ENCODE results near the gene HDAC7. TPM values are rescaled to one million over a fixed set of nuclear protein-coding genes. Genes with fewer than 3 reads are reported as not detected.

The HDAC7 gene
- total RNA-seq, 1 donor, result 47.9 TPM

- DNase-seq (ENCODE audit: low read depth), result no peak
- TF ChIP-seq CTCF (IDR thresholded peaks at IDR 0.05; ENCODE audit: insufficient read depth, low read depth, low read length), result no peak
Observed at GRCh38 chr12:47829584-47829983, 9.9 kb upstream of the HDAC7 start.

GRCh38 chr12:47828976-47829482, 9.3 kb upstream of the HDAC7 start:
- no peak for TF ChIP-seq CTCF (IDR thresholded peaks at IDR 0.05; ENCODE audit: insufficient read depth, low read depth, low read length)
- DNase-seq (ENCODE audit: low read depth), result peak; percentile 82
- H3K4me3 ChIP-seq (ENCODE audit: low read depth, low read length), result no peak overlapping the region

More at GRCh38 chr12:47829584-47829983, 9.9 kb upstream of the HDAC7 start:
- H3K4me3 ChIP-seq (ENCODE audit: low read depth, low read length), result no peak overlapping the region

GRCh38 chr12:47828008-47828975, 8.6 kb upstream of the HDAC7 start:
- no peak overlapping the region for H3K4me3 ChIP-seq (ENCODE audit: low read depth, low read length)
- no peak for DNase-seq (ENCODE audit: low read depth)
- TF ChIP-seq CTCF (IDR thresholded peaks at IDR 0.05; ENCODE audit: insufficient read depth, low read depth, low read length), result no peak

- TF ChIP-seq CTCF (IDR thresholded peaks at IDR 0.05; ENCODE audit: insufficient read depth, low read depth, low read length), result no peak
- no peak for DNase-seq (ENCODE audit: low read depth)
- H3K4me3 ChIP-seq (ENCODE audit: low read depth, low read length), result no peak overlapping the region
Observed at GRCh38 chr12:47825173-47825639, 5.5 kb upstream of the HDAC7 start.

- H3K4me3 ChIP-seq (ENCODE audit: low read depth, low read length), result no peak overlapping the region
- no peak for TF ChIP-seq CTCF (IDR thresholded peaks at IDR 0.05; ENCODE audit: insufficient read depth, low read depth, low read length)
- DNase-seq (ENCODE audit: low read depth), result no peak
Observed at GRCh38 chr12:47824635-47825034, 4.9 kb upstream of the HDAC7 start.

- no peak for DNase-seq (ENCODE audit: low read depth)
- no peak for TF ChIP-seq CTCF (IDR thresholded peaks at IDR 0.05; ENCODE audit: insufficient read depth, low read depth, low read length)
- H3K4me3 ChIP-seq (ENCODE audit: low read depth, low read length), result no peak overlapping the region
Observed at GRCh38 chr12:47824198-47824597, 4.5 kb upstream of the HDAC7 start.

Measured in fibroblast of villous mesenchyme (primary cell).